Measurements from ENCODE around the gene ARHGAP40. TPM values are rescaled to one million over a fixed set of nuclear protein-coding genes. Genes with fewer than 3 reads are reported as not detected.

ARHGAP40 gene
- total and polyA plus RNA-seq, 2 of the 13 experiments (the other 11 are each of a cell fraction or from before 2014, with no cell fraction given): 0.75 to 2.1 TPM

DNA sequence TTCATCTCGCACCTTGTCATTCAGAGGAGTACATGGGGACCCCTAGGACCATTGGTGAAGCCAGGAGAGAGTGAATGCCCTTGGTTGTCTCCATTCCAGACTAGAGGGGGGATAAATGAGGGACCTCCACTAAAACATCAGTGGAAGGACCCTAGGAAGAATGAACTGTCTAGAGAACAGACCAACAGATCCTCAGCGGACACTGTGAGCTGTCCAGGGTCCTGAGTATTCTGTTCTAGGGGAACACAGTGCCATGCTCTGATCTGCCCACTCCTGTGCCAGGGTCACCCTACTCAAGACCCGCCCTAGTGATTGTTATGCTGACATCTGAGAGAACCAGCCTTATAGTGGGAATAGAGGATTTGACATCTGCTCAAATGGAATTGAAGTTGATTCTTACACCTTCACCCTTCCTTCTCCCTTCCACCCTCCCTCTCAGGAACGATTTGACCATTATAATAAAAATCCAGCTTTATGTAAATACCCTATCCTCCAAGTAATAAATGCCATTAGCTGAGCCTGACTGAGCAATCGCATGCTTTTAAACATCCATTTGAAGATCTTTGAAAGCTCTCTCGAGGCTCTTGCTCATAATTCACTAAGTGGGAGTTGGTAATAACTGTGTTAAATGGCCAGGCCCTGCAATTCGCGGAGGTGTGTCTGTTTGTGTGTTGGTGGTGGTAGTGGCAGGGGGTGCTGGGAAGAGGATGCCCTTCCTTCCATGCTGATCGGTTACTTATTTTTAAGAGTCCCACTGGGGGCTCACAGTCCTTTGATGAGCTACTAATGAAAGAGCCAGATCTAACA is 79.1 kb downstream of the ARHGAP40 start (continued):
- no peak for TF ChIP-seq EZH2 (conservative IDR thresholded peaks at IDR 0.05; ENCODE audit: low read depth, low read length)
- TF ChIP-seq GABPA (IDR thresholded peaks at IDR 0.05; ENCODE audit: low read depth, low read length): no peak
- TF ChIP-seq GABPA (CRISPR knock-in tag; IDR thresholded peaks at IDR 0.05; ENCODE audit: low read depth): no peak
- no peak for TF ChIP-seq MTA1 (CRISPR knock-in tag; IDR thresholded peaks at IDR 0.05; ENCODE audit: borderline replicate concordance)
- no peak for TF ChIP-seq SYNCRIP (IDR thresholded peaks at IDR 0.05; ENCODE audit: insufficient read depth, low read depth, low read length)
- TF ChIP-seq JUND (CRISPR knock-in tag; IDR thresholded peaks at IDR 0.05): no peak
- 0 out of 2 replicates have a peak, but pooled peaks have one; percentile 63 for TF ChIP-seq KLF13 (CRISPR knock-in tag; IDR thresholded peaks at IDR 0.05)
- no peak for TF ChIP-seq AHR (CRISPR knock-in tag; IDR thresholded peaks at IDR 0.05)
- TF ChIP-seq MYNN (CRISPR knock-in tag; IDR thresholded peaks at IDR 0.05; ENCODE audit: low read depth): 0 out of 2 replicates have a peak, but pooled peaks have one; percentile 58
- TF ChIP-seq ZNF10 (CRISPR knock-in tag; IDR thresholded peaks at IDR 0.05; ENCODE audit: borderline replicate concordance, low read depth): no peak
- 0 out of 2 replicates have a peak, but pooled peaks have one; percentile 37 for TF ChIP-seq CCDC6 (CRISPR knock-in tag; IDR thresholded peaks at IDR 0.05)
- TF ChIP-seq ESRRA (CRISPR knock-in tag; IDR thresholded peaks at IDR 0.05; ENCODE audit: low read depth): no peak
- TF ChIP-seq, protein P1, sequence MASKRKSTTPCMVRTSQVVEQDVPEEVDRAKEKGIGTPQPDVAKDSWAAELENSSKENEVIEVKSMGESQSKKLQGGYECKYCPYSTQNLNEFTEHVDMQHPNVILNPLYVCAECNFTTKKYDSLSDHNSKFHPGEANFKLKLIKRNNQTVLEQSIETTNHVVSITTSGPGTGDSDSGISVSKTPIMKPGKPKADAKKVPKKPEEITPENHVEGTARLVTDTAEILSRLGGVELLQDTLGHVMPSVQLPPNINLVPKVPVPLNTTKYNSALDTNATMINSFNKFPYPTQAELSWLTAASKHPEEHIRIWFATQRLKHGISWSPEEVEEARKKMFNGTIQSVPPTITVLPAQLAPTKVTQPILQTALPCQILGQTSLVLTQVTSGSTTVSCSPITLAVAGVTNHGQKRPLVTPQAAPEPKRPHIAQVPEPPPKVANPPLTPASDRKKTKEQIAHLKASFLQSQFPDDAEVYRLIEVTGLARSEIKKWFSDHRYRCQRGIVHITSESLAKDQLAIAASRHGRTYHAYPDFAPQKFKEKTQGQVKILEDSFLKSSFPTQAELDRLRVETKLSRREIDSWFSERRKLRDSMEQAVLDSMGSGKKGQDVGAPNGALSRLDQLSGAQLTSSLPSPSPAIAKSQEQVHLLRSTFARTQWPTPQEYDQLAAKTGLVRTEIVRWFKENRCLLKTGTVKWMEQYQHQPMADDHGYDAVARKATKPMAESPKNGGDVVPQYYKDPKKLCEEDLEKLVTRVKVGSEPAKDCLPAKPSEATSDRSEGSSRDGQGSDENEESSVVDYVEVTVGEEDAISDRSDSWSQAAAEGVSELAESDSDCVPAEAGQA (IDR thresholded peaks at IDR 0.05; ENCODE audit: low read depth): no peak
- TF ChIP-seq, protein P1 (CRISPR knock-in tag; IDR thresholded peaks at IDR 0.05; ENCODE audit: borderline replicate concordance): no peak
- TF ChIP-seq WIZ (CRISPR knock-in tag; IDR thresholded peaks at IDR 0.05): peak; percentile 89; the same call in 1 of the 2 replicates
- TF ChIP-seq KMT2A (CRISPR knock-in tag; IDR thresholded peaks at IDR 0.05): no peak
- TF ChIP-seq, protein P2, sequence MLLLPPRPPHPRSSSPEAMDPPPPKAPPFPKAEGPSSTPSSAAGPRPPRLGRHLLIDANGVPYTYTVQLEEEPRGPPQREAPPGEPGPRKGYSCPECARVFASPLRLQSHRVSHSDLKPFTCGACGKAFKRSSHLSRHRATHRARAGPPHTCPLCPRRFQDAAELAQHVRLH (CRISPR knock-in tag; IDR thresholded peaks at IDR 0.05; ENCODE audit: borderline replicate concordance, low read depth): peak; percentile 78; the same call in 1 of the 2 replicates
- no peak for TF ChIP-seq ZNF329 (CRISPR knock-in tag; IDR thresholded peaks at IDR 0.05; ENCODE audit: low read depth)
- no peak for TF ChIP-seq ZNF775 (CRISPR knock-in tag; IDR thresholded peaks at IDR 0.05; ENCODE audit: borderline replicate concordance)
- TF ChIP-seq, protein P3, sequence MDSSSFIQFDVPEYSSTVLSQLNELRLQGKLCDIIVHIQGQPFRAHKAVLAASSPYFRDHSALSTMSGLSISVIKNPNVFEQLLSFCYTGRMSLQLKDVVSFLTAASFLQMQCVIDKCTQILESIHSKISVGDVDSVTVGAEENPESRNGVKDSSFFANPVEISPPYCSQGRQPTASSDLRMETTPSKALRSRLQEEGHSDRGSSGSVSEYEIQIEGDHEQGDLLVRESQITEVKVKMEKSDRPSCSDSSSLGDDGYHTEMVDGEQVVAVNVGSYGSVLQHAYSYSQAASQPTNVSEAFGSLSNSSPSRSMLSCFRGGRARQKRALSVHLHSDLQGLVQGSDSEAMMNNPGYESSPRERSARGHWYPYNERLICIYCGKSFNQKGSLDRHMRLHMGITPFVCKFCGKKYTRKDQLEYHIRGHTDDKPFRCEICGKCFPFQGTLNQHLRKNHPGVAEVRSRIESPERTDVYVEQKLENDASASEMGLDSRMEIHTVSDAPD (CRISPR knock-in tag; IDR thresholded peaks at IDR 0.05): no peak
- TF ChIP-seq ZNF709 (CRISPR knock-in tag; IDR thresholded peaks at IDR 0.05): no peak
- no peak for TF ChIP-seq HOXA3 (CRISPR knock-in tag; IDR thresholded peaks at IDR 0.05)
- no peak for TF ChIP-seq RARG (CRISPR knock-in tag; IDR thresholded peaks at IDR 0.05; ENCODE audit: low read depth)
- TF ChIP-seq NCOR1 (IDR thresholded peaks at IDR 0.05; ENCODE audit: borderline replicate concordance, low read length): no peak
